T-helper 9 cell (primary cell): ENCODE measurements around the gene MOB1B.

ENCODE experiments used
- DNase-seq: peaks from one replicate; pipeline ENCODE4 v3.0.0-alpha.2; 2020

The MOB1B gene

DNA sequence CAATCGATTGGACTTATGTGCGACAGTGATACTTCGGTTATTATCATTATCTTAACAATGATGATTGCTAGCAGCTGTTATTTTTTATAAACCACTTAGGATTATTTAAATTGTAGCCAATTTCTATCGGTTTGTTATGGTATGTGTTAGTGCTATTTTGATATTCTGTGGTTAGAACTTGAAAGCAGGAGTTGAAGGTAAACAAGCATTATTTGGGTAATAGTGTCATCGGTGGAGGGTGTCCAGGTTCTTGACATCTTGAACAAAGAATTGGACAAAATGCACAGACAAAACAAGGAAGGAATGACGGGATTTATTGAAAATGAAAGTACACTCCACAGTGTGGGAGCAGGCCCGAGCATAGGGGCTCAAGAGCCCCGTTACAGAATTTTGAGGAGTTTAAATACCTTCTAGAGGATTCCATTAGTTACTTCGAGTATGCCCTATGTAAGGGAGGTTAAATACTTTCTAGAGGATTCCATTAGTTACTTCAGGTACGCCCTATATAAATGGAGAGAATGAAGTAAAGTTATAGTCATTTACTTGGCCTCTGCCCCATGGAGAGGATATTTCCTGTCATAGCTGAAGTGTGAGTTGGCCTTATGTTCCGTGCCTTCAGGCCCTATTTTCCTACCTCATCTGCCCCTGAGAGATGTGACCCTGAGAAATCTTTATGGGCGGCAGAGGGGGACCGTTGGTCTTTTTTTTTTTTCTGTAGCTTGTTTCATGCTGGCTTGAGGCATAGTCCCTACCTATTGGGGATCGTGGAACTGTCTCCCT is 13.1 kb downstream of the MOB1B start:
- no peak for DNase-seq

DNA sequence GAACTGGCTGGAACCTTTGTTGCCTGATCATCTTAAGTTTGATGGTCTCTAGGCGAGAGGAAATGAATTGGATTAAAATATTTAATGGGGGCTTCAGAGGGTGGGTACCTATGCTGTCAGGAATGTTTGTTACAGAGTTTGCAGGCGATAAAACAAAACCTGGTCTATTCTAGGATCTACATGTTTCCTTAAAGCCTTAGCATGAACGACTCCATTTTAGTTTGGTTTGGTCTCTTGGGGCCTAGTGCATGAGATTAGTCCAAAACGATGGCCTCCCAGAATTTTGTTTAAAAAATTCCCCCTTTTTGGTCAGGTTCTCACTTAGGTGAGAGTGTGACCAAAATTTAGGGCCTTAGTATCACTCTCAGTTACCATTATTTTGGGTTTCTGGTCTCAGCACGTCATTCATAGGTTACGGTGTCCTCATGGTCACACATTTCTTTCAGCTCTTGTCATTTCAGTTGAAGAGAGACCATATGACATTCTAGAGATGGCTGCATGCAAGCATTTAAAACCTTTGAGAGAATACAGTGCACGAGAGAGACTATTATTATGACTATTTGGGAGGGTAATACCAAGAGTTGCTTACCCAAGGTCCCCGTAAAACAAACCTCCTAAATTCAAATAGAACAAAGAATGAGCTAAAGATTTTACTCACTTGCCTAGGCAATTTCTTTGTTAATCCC is 13.8 kb downstream of the MOB1B start:
- no peak for DNase-seq

- no peak for DNase-seq
These were observed 18.4 kb downstream of the MOB1B start for GRCh38 chr4:70920592-70920991.

DNA sequence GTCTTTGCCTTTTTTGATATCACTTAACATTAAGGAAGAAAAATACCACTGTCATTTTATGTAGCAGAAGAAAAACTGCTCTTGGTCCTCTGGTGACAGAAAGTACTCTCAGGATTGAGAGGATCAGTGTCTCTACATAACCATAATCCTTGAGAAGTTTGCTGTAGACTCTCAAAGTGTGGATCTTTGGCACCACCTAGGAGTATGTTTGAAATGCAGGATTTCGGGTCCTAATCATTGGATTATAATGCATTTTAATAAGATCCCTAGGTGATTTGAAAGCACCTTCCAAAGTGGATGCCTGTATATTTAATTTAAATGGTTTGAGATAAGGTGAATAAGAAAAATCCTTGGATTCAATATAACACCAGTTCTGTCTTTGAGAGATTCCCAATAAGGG is 23.2 kb downstream of the MOB1B start:
- DNase-seq = no peak

- no peak for DNase-seq
These were observed 23.9 kb downstream of the MOB1B start for GRCh38 chr4:70925899-70926635.

DNA sequence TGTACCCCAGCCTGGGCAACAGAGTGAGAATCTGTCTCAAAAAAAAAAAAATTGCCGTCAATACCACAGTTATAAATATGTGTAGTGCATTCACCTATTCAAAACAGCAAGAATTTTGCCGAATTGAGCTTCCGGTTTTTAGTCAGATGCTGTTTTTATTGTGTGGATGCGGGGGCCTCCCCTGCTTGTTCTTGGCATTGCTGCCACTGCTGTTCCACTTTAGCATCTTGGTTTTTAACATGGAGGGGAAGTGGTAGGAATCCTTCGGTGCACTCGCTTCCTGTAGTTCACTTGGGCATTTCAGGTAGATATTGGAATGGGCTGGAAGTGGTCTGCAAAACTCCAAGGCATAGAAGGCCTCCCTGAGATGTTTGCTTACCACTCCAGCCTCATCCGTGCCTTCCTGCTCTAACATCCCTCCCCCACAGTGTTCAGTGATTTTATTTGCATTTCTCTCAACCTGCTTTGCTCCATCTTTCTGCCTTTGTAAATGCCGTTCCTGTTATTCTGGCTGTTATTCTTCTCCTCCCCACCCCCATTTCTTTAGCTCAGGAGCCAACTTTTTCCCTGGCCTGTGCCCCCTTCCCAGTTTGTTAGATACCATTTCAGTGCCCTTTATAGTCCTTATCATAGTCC is 25.5 kb downstream of the MOB1B start:
- DNase-seq = no peak

- no peak for DNase-seq
These were observed 28.5 kb downstream of the MOB1B start for GRCh38 chr4:70930530-70931256.

GRCh38 chr4:70931347-70931746 is 29.2 kb downstream of the MOB1B start:
- DNase-seq = no peak

DNA sequence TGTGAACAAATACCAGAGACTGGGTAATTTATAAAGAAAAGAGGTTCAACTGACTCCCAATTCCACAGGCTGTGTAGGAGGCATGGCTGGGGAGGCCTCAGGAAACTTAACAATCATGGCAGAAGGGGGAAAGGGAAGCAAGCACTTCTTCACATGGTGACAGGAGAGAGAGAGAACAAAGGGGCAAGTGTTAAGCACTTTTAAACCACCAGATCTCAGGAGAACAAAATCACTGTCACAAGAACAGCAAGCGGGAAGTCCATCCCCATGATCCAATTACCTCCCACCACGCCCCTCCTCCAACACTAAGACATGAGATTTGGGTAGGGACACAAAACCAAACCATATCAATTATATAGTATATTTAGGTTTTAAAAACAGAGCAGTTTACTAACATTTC is 30.8 kb downstream of the MOB1B start:
- DNase-seq = no peak

GRCh38 chr4:70935038-70935695 is 33.0 kb downstream of the MOB1B start:
- no peak for DNase-seq

GRCh38 chr4:70936200-70936787 is 34.1 kb downstream of the MOB1B start:
- DNase-seq = no peak

DNA sequence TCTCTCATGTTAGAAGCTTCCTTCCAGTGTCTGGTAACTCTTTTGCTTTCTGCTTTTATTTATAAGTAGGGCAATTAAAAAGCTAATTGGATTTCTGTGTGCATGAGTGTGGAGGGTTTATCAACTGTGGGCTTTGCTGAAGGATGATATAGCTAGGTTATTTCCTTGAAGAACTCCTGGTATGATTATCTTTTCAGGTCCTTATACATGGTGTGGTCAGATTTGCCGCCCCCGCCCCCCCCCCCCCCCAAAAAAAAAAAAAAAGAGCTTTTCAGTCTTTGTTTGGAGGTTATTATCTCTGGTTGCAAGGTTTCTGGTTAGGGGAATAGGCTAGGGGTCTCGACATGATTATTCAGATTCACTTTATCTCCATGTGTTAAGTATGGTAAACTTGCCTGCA is 35.9 kb downstream of the MOB1B start:
- DNase-seq = no peak

- no peak for DNase-seq
These were observed 38.0 kb downstream of the MOB1B start for GRCh38 chr4:70940134-70940533.

GRCh38 chr4:70943114-70943513 is 40.9 kb downstream of the MOB1B start:
- no peak for DNase-seq

DNA sequence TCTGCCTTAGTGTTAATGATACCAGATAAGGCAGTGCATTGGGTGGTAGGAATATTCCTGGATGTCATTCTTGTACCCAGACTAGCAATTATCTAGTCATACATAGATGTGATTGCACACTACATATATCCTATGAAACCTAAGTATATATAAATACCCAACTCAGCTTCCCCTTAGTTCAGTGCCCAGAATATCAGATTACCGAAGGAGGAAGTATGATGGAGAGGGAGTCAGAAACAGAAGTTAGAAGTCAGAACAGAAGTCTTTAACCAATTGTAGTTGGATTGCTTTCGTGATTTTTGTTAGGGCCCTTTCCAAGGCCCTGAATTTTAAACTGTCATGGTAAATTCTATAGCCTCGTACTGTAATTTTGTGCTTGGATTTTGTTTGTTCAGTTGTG is 42.9 kb downstream of the MOB1B start:
- DNase-seq = no peak

- DNase-seq = no peak
These were observed 43.4 kb downstream of the MOB1B start for GRCh38 chr4:70945452-70946055.

DNA sequence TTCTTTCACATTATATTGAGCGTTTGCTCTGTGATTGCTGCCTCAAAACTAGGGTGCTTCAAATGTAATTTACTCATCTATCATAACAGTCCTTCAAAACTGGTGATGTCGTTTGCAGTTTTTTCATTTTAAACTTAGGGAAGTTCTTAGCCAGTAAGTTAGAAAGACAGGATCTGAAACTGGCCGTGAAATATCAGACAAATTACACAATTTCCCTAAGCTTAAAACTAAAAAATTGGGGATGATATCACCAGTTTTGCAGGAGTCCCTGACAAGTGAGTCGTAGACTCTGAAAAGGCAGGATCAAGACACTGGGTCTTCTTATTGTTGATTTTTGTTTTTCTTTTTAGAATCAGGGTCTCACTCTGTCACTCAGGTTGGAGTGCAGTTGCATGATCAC is 44.8 kb downstream of the MOB1B start:
- DNase-seq = no peak

- DNase-seq = no peak
These were observed 46.6 kb downstream of the MOB1B start for GRCh38 chr4:70948665-70949260.

GRCh38 chr4:70954032-70954431 is 51.9 kb downstream of the MOB1B start:
- DNase-seq = no peak

- DNase-seq = no peak
These were observed 54.5 kb downstream of the MOB1B start for GRCh38 chr4:70956549-70957210.
